HG03378 (cell line): ENCODE data around the gene EML1.

Source experiments
- ATAC-seq: cut with Tn5 transposase; IDR thresholded peaks from one replicate; pipeline ENCODE4 v1.9.1; 2021; ENCODE audit warnings: mild to moderate bottlenecking, moderate library complexity; ENCODE audit not compliant: unreplicated experiment

EML1 gene

GRCh38 chr14:99952039-99952438 is 158.8 kb downstream of the EML1 start:
- no peak for ATAC-seq

GRCh38 chr14:99952453-99952852 is 159.2 kb downstream of the EML1 start:
- ATAC-seq, result no peak

- no peak for ATAC-seq
These were observed 162.7 kb downstream of the EML1 start for GRCh38 chr14:99955826-99956455.

GRCh38 chr14:99958380-99958779 is 165.2 kb downstream of the EML1 start:
- ATAC-seq, result no peak

GRCh38 chr14:99961826-99962518 is 168.8 kb downstream of the EML1 start:
- ATAC-seq, result no peak

GRCh38 chr14:99964979-99965378 is 171.8 kb downstream of the EML1 start:
- ATAC-seq, result no peak

GRCh38 chr14:99966037-99966835 is 173.0 kb downstream of the EML1 start:
- ATAC-seq, result no peak

GRCh38 chr14:99966912-99967311 is 173.7 kb downstream of the EML1 start:
- no peak for ATAC-seq

GRCh38 chr14:99968191-99968920 is 175.1 kb downstream of the EML1 start:
- ATAC-seq, result no peak

GRCh38 chr14:99968941-99969340 is 175.7 kb downstream of the EML1 start:
- no peak for ATAC-seq

GRCh38 chr14:99969673-99970322 is 176.6 kb downstream of the EML1 start:
- ATAC-seq, result no peak

GRCh38 chr14:99971087-99971940 is 178.1 kb downstream of the EML1 start:
- ATAC-seq, result no peak

GRCh38 chr14:99971941-99972747 is 178.9 kb downstream of the EML1 start:
- no peak for ATAC-seq

GRCh38 chr14:99972748-99973466 is 179.7 kb downstream of the EML1 start:
- ATAC-seq, result no peak

GRCh38 chr14:99975190-99975589 is 182.0 kb downstream of the EML1 start:
- ATAC-seq, result no peak

GRCh38 chr14:99976021-99976420 is 182.8 kb downstream of the EML1 start:
- no peak for ATAC-seq

- no peak for ATAC-seq
These were observed 183.5 kb downstream of the EML1 start for GRCh38 chr14:99976681-99977080.

- ATAC-seq, result no peak
These were observed 187.1 kb downstream of the EML1 start for GRCh38 chr14:99980299-99980698.
